ENCODE results near the gene TFR2.
A peak's percentile ranks its signal among the peaks of the same experiment; 100 is the strongest.

TFR2 gene

DNA sequence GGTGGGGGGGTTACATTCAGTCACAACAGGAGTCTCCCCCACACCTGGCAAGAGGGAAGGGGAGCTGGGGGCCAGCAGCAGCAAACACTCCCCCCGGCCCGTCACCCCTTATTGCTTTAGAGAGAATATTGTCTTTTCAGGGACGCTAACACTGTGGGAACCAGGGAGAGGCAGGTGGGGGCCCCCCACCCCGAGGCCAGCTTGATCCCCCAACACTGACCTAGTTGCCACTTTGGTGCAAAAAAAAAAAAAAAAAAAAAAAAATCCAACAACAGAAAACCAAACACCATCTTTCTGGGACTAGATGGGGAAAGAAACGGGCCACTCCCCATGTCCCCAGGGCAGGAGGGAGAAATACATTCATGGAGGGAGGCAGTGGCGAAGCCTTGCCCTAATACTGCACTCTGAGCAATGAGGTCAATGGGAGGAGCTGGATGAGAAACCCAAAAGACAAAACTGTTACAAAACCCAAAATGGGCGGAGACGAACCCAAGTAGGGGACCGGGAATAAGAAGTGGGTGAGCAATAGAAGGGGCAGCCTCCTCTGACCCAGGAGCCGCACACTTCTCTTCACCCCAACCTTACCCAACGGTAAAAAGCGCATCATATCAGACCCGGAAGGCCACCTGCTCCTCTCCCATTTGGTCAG lies 38.7 kb upstream of the TFR2 start:
- Histone ChIP-seq H3K27ac (peak overlapping the region in 1 of 11 experiments; percentile 7; a peak in 1 of 22 replicates), H3K9ac (0 out of 22 replicates have a peak overlapping the region, but pooled peaks of 2 of the 11 experiments have one; percentile 3 to 18), H3K9me3 (replicated peaks in 1 of 11) (no peaks in the 10 kb centered on the region), H3K27me3 (no peaks in the 10 kb centered on the region), H4K20me1 (peaks cover 87 to 98% (median 90%) of the 10 kb centered on the region in 11 experiments), H3K4me2 (peak overlapping the region in 2 of 11 experiments; percentile 18 to 28; a peak in 1 of 22 replicates), H3K4me1 (peaks cover 7 to 56% (median 29%) of the 10 kb centered on the region in 10 experiments; a peak in 19 of 20 replicates), H3K36me3 (peaks cover 86 to 88% (median 88%) of the 10 kb centered on the region in 11 experiments), H3K4me3 (no peak overlapping the region)
- TF ChIP-seq Cebpa-rat (IDR thresholded peaks at IDR 0.05), result no peak

DNA sequence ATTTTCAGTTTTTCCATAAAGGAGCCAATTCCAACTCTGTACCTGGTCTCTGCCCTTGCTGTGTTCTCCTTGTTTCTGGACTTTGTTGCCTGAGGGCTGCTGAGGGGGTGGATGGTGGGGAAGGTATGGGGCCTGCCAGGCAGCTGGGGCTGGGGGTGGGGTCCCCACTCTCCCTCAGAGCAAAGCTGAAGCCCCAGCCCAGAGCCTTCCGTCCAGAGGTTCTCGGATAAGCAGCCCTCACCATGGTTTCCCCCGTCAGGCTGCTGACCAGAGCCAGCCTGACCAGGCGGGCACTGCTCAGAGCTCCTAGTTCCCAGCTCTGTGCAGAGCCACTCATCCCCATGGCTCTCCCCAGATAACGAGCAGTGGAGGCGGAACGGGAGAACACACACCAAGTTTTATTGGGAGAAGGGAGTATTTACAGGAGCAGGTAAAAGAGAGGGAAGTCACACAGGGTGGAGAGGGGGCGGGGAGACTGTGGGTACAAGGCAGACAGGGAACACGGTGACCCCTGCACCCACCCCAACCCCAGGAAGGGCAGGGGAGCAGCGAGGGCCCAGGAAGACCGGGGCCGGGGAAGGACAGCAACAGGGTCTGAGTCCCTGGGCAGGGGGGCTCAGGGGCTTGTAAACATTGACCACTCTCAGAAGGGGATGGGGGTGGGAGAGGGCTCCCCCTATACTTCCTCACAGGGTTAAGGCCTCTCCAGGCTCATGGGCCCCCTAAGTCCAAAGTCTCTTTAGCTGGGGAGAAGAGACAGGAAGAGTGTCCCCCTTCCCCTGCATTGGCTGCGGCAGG lies 38.0 kb upstream of the TFR2 start:
- Histone ChIP-seq H3K36me3 (peaks cover 79 to 81% (median 81%) of the 10 kb centered on the region in 11 experiments), H3K9me3 (replicated peaks in 1 of 11) (no peaks in the 10 kb centered on the region), H3K4me3 (no peak overlapping the region), H3K27ac (peak overlapping the region in 1 of 11 experiments; percentile 38; a peak in 2 of 22 replicates), H3K27me3 (no peaks in the 10 kb centered on the region), H3K9ac (peak overlapping the region in 5 of 11 experiments; percentile 2 to 90 (median 18); a peak in 4 of 22 replicates), H3K4me1 (peaks cover 7 to 56% (median 29%) of the 10 kb centered on the region in 10 experiments; a peak in 19 of 20 replicates), H3K4me2 (peak overlapping the region in 2 of 11 experiments; percentile 18 to 28; a peak in 1 of 22 replicates), H4K20me1 (peaks cover 87 to 98% (median 90%) of the 10 kb centered on the region in 11 experiments)
- no peak for TF ChIP-seq Cebpa-rat (IDR thresholded peaks at IDR 0.05)

DNA sequence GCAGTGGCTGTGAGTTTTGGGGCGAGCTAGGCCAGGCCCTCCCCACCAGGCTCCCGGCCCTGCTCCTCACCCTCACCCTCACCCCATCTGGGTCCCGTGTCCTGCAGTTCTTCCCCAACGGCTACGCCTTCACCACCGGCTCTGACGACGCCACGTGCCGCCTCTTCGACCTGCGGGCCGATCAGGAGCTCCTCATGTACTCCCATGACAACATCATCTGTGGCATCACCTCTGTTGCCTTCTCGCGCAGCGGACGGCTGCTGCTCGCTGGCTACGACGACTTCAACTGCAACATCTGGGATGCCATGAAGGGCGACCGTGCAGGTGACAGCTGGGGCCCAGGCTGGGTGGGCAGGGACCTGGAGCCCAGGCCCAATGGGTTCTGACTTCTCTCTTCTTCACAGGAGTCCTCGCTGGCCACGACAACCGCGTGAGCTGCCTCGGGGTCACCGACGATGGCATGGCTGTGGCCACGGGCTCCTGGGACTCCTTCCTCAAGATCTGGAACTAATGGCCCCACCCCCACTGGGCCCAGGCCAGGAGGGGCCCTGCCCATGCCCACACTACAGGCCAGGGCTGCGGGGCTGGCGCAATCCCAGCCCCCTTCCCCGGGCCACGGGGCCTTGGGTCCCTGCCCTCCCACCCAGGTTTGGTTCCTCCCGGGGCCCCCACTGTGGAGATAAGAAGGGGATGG lies 37.1 kb upstream of the TFR2 start:
- peaks cover 80 to 90% (median 84%) of the 10 kb centered on the region in 11 experiments for H4K20me1 ChIP-seq
- H3K27ac ChIP-seq, result peak overlapping the region in 5 of 11 experiments; percentile 2 to 93 (median 15); a peak in 3 of 22 replicates
- peaks cover 7 to 56% (median 29%) of the 10 kb centered on the region in 10 experiments; a peak in 19 of 20 replicates for H3K4me1 ChIP-seq
- H3K9ac ChIP-seq, result peak overlapping the region in 10 of 11 experiments; percentile 2 to 97 (median 90); a peak in 14 of 22 replicates
- peaks cover 71 to 72% (median 72%) of the 10 kb centered on the region in 11 experiments for H3K36me3 ChIP-seq
- no peak overlapping the region for H3K4me3 ChIP-seq
- H3K4me2 ChIP-seq, result peak overlapping the region in 5 of 11 experiments; percentile 79 to 96 (median 85); a peak in 1 of 22 replicates
- no peaks in the 10 kb centered on the region for H3K27me3 ChIP-seq
- H3K9me3 ChIP-seq (replicated peaks in 1 of 11), result no peaks in the 10 kb centered on the region
- no peak for TF ChIP-seq Cebpa-rat (IDR thresholded peaks at IDR 0.05)

DNA sequence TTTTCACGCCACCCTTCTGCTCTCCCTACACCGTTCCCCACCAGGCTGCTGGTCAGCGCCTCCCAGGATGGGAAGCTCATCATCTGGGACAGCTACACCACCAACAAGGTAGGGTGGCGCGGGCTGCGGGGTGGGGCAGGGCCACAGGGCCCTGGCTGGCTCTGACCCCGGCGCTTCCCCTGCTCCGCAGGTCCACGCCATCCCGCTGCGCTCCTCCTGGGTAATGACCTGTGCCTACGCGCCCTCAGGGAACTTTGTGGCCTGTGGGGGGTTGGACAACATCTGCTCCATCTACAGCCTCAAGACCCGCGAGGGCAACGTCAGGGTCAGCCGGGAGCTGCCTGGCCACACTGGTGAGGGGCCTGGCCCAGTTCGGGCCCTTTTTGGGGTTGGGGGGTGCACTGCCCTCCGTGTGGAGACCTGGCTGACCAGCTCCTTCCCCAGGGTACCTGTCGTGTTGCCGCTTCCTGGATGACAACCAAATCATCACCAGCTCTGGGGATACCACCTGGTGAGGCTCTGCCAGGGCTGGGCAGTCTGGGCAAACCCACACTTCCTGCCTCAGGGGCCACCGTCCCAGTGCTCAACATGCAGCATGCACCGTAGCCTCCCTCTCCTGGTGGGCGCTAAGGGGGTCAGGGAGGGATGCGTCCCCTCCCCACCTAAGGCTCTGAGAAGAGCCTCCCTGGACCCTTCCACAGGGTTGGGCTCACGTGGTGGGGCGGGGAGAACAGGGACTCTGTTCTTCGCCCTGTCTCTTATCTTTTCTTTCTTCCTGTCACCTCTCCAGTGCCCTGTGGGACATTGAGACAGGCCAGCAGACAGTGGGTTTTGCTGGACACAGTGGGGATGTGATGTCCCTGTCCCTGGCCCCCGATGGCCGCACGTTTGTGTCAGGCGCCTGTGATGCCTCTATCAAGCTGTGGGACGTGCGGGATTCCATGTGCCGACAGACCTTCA lies 36.2 kb upstream of the TFR2 start:
- peaks cover 62 to 64% (median 63%) of the 10 kb centered on the region in 11 experiments for H3K36me3 ChIP-seq
- no peak overlapping the region; a peak in 1 of 20 replicates for H3K4me3 ChIP-seq
- H3K27me3 ChIP-seq, result no peaks in the 10 kb centered on the region
- peak overlapping the region in 5 of 11 experiments; percentile 1 to 97 (median 38); a peak in 8 of 22 replicates for H3K27ac ChIP-seq
- H3K9me3 ChIP-seq (replicated peaks in 1 of 11), result no peaks in the 10 kb centered on the region
- peaks cover 11 to 62% (median 32%) of the 10 kb centered on the region in 10 experiments; a peak in 19 of 20 replicates for H3K4me1 ChIP-seq
- TF ChIP-seq Cebpa-rat (IDR thresholded peaks at IDR 0.05), result no peak
- H3K4me2 ChIP-seq, result peak overlapping the region in 9 of 11 experiments; percentile 79 to 96 (median 85); a peak in 16 of 22 replicates
- peaks cover 72 to 81% (median 76%) of the 10 kb centered on the region in 11 experiments for H4K20me1 ChIP-seq
- peak overlapping the region in 9 of 11 experiments; percentile 5 to 98 (median 90); a peak in 16 of 22 replicates for H3K9ac ChIP-seq

DNA sequence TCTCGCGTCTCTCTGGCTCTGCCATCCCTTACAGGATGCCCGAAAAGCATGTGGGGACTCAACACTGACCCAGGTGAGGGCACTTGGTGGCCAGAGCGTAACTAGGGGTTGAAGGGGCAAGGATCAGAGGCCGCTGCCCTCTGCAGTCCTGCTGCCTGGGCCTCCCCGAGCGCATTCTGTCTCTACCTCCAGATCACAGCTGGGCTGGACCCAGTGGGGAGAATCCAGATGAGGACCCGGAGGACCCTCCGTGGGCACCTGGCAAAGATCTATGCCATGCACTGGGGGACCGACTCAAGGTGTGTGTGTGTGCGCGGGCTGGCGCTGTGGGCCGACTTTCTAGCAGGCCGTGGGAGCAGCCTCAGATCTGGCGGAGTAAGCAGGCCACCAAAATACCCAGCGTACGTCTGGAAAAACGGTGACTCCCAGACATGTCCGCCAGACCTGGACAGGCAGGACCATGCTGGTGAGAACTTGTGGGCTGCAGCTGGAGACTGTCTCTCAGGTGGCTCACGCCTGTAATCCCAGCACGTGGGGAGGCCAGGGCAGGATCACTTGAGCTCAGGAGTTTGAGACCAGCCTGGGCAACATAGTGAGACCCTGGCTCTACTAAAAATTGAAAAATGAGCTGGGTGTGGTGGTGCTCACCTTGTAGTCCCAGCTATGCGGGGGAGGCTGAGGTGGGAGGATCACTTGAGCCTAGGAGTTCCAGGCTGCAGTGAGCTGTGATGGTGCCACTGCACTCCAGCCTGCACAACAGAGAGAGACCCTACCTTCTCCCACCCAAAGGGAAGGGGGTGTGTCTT lies 35.4 kb upstream of the TFR2 start:
- Histone ChIP-seq H4K20me1 (peaks cover 63 to 72% (median 67%) of the 10 kb centered on the region in 11 experiments), H3K9ac (peak overlapping the region in 10 of 11 experiments; percentile 28 to 98 (median 92); a peak in 17 of 22 replicates), H3K4me1 (peaks cover 12 to 59% (median 32%) of the 10 kb centered on the region in 10 experiments; a peak in 19 of 20 replicates), H3K36me3 (peaks cover 54 to 55% (median 55%) of the 10 kb centered on the region in 11 experiments), H3K9me3 (replicated peaks in 1 of 11) (no peaks in the 10 kb centered on the region), H3K27ac (peak overlapping the region in 8 of 11 experiments; percentile 34 to 97 (median 56); a peak in 13 of 22 replicates), H3K4me3 (peak overlapping the region in 9 of 10 experiments; percentile 86 to 100 (median 97); a peak in 16 of 20 replicates), H3K4me2 (peak overlapping the region; percentile 27 to 96 (median 85); a peak in 21 of 22 replicates), H3K27me3 (no peaks in the 10 kb centered on the region)
- no peak for TF ChIP-seq Cebpa-rat (IDR thresholded peaks at IDR 0.05)

DNA sequence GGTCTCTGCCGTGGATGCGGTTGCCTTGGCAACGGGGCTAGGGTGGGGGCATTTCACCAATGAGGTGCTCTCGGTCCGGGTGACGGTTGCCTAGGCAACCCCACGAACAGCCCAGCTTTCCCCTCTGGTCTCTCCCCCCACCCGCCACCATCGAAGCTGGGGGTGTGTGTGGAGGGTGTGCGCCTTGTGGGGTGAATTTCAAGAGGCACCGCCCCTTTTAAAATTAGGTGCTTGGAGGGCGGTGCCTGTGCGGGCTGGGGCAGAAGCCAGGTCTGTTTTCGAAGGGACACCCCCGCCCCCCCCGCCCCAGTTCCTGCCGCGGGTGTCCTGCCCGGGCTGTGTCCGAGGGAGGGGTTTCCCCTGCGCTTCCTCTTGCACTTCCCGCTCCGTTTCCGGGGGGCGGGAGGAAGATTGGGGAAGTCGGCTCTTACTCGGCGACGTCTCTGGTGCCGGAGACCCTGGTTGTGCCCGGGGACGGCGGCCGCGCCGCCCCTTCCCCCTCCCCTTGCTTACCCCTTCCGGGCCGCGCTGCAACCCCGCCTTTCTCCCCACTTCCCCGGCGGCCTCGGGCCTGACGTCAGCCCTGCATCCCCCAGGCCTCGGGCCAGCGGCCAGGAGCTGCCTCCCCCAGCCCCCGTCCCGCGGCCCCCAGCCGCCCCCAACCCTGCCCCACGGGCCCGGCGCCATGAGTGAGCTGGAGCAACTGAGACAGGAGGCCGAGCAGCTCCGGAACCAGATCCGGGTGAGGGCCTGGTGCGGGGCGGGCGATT lies 34.4 kb upstream of the TFR2 start:
- Histone ChIP-seq H3K9ac (peak overlapping the region; percentile 90 to 98 (median 95); a peak in 21 of 22 replicates), H3K4me1 (peaks cover 12 to 53% (median 32%) of the 10 kb centered on the region in 10 experiments; a peak in 19 of 20 replicates), H3K36me3 (peaks cover 44 to 46% (median 45%) of the 10 kb centered on the region in 11 experiments), H3K4me2 (peak overlapping the region; percentile 63 to 96 (median 85)), H3K9me3 (replicated peaks in 1 of 11) (no peaks in the 10 kb centered on the region), H3K27ac (peak overlapping the region in 10 of 11 experiments; percentile 66 to 97 (median 93); a peak in 18 of 22 replicates), H4K20me1 (peaks cover 54 to 63% (median 57%) of the 10 kb centered on the region in 11 experiments), H3K27me3 (no peaks in the 10 kb centered on the region), H3K4me3 (peak overlapping the region; percentile 86 to 100 (median 96))
- no peak for TF ChIP-seq Cebpa-rat (IDR thresholded peaks at IDR 0.05)

Data from BLaER1 treated with 17β-estradiol and CSF1 and Interleukin-3, amounts not matched to agents 10 nM and 100 nM (cell line).